ENCODE measurements around the gene PGAP3. TPM values are rescaled to one million over a fixed set of nuclear protein-coding genes. Genes with fewer than 3 reads are reported as not detected.

The PGAP3 gene
- total RNA-seq, 1 experiment from 2014 or later: 5.9 TPM

DNA sequence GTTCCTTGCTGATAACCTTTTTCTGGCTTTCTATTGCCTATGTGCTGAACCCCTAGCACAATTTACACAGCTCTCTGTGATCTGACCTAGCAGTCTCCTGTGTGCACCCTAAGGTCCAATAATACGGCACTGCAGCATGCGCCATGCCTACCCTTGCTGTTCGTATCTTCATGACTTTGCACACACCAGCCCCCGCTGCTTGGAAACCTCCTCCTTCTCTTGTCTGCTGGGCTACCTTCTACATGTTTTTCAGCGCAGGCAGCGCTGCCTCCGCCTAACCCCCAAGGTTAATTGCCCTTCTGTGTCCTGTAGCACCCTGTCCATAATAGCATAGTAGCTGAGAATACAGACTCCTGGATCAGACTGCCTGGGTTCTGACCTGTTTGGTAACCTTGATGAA, 49.5 kb downstream of the PGAP3 start:
- no peaks in the 10 kb centered on the region for H3K36me3 ChIP-seq (ENCODE audit: low read depth, low read length)
- TF ChIP-seq, protein P1, sequence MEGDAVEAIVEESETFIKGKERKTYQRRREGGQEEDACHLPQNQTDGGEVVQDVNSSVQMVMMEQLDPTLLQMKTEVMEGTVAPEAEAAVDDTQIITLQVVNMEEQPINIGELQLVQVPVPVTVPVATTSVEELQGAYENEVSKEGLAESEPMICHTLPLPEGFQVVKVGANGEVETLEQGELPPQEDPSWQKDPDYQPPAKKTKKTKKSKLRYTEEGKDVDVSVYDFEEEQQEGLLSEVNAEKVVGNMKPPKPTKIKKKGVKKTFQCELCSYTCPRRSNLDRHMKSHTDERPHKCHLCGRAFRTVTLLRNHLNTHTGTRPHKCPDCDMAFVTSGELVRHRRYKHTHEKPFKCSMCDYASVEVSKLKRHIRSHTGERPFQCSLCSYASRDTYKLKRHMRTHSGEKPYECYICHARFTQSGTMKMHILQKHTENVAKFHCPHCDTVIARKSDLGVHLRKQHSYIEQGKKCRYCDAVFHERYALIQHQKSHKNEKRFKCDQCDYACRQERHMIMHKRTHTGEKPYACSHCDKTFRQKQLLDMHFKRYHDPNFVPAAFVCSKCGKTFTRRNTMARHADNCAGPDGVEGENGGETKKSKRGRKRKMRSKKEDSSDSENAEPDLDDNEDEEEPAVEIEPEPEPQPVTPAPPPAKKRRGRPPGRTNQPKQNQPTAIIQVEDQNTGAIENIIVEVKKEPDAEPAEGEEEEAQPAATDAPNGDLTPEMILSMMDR (conservative IDR thresholded peaks at IDR 0.05; ENCODE audit: low read depth, low read length): no peak
- TF ChIP-seq EZH2 (IDR thresholded peaks at IDR 0.05; ENCODE audit: low read length, unreplicated experiment) (no peak), EZH2phosphoT487 (IDR thresholded peaks at IDR 0.05; ENCODE audit: borderline replicate concordance, low read length) (no peak)
- H3K4me1 ChIP-seq (ENCODE audit: insufficient read depth, low read length): peaks cover 19% of the 10 kb centered on the region
- peak overlapping the region; percentile 94 for H3K4me3 ChIP-seq (ENCODE audit: low read length)
- no peak overlapping the region for H3K27ac ChIP-seq (ENCODE audit: low read length)
- H3K9me2 ChIP-seq (replicated peaks; ENCODE audit: low read length): no peaks in the 10 kb centered on the region
- ChIA-PET POLR2A (ENCODE audit: unreplicated experiment) (no interaction called here), CTCF (no interaction called here)
- H3K9me3 ChIP-seq (ENCODE audit: low read length): no peaks in the 10 kb centered on the region
- H3F3A ChIP-seq (ENCODE audit: low read length, unreplicated experiment): no peaks in the 10 kb centered on the region
- H4K20me1 ChIP-seq (ENCODE audit: low read length): no peaks in the 10 kb centered on the region
- peak overlapping the region; percentile 90; the same call in 1 of the 2 replicates for H3K9ac ChIP-seq (ENCODE audit: low read length)
- H3K79me2 ChIP-seq (ENCODE audit: low read length): peaks cover 60% of the 10 kb centered on the region
- ATAC-seq (no peak), DNase-seq (no peak)
- intact Hi-C loops (cut with micrococcal nuclease): no loop called here
- H3K4me2 ChIP-seq (ENCODE audit: low read length): peak overlapping the region; percentile 96
- no peaks in the 10 kb centered on the region for H3K27me3 ChIP-seq (ENCODE audit: low read length)
- H2AFZ ChIP-seq (ENCODE audit: low read length): no peak overlapping the region
- no TSS peak for BruUV-seq (replicated peaks)

DNA sequence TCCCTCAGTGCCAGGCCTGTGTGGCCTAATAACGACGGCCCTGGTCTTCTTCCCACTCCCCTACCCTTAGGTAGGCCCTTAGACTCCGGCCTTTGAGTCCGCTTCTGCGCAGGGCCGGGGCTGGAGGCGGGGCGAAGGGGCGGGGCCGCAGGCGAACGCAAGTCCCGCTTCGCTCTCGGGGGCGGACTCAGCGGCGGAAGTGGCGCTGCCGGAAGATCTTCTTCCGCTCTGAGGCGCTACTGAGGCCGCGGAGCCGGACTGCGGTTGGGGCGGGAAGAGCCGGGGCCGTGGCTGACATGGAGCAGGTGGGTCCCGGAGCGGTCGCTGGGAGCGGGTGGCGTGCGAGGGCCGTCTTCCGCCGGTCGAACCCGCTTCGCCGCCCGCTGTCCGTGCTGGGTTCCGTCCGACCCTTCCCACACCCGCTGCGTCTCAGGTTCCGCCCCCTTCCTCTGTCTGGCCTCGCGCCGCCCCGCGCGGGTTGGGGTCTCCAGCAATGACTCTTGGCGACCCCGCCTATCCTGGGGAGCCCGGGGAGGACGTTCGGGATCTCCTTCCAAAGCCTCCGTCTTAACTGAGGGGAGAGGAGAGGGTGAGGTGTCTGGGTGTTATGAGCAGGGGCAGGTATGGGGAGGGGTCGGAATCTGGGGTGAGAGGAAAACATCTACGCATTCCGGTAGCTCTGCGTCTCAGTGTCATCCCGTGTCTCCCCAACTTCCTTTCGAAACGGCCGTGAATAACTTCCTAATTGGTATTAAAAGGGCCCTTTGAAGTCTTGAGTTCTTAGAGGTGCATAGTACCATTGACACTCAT, 50.7 kb downstream of the PGAP3 start, which contains the start of gene STARD3:
STARD3 (plus strand) TSS at position 218 of the 810 bp plus-strand sequence. CDS start 16,388 bp downstream, outside the sequence.
- TF ChIP-seq, protein P1 (conservative IDR thresholded peaks at IDR 0.05; ENCODE audit: low read depth, low read length): no peak
- TF ChIP-seq EZH2 (IDR thresholded peaks at IDR 0.05; ENCODE audit: low read length, unreplicated experiment) (no peak), EZH2phosphoT487 (IDR thresholded peaks at IDR 0.05; ENCODE audit: borderline replicate concordance, low read length) (no peak)
- Histone ChIP-seq H3K9me3 (ENCODE audit: low read length) (no peaks in the 10 kb centered on the region), H3K27me3 (ENCODE audit: low read length) (no peaks in the 10 kb centered on the region), H3K36me3 (ENCODE audit: low read depth, low read length) (no peaks in the 10 kb centered on the region), H4K20me1 (ENCODE audit: low read length) (no peaks in the 10 kb centered on the region), H3K4me1 (ENCODE audit: insufficient read depth, low read length) (peaks cover 21% of the 10 kb centered on the region), H3K9ac (ENCODE audit: low read length) (peak within 1 kb of the TSS; percentile 90), H3K27ac (ENCODE audit: low read length) (peak within 1 kb of the TSS; percentile 64), H3K4me2 (ENCODE audit: low read length) (peak within 1 kb of the TSS; percentile 96), H3K79me2 (ENCODE audit: low read length) (peaks cover 49% of the 10 kb centered on the region), H3F3A (ENCODE audit: low read length, unreplicated experiment) (no peaks in the 10 kb centered on the region), H3K9me2 (replicated peaks; ENCODE audit: low read length) (no peaks in the 10 kb centered on the region), H2AFZ (ENCODE audit: low read length) (peak within 1 kb of the TSS; percentile 83), H3K4me3 (ENCODE audit: low read length) (peak within 1 kb of the TSS; percentile 94)
- POLR2A ChIA-PET (ENCODE audit: unreplicated experiment): interaction anchor here (0.7 kb wide), 1 partner anchor 186 kb away, joined by 3 read pairs; the partner anchor contains the start of gene MED1
- DNase-seq: peak; percentile 73
- CTCF ChIA-PET: no interaction called here
- BruUV-seq (replicated peaks): no TSS peak
- ATAC-seq: peak; percentile 91
- intact Hi-C loops (cut with micrococcal nuclease): no loop called here

DNA sequence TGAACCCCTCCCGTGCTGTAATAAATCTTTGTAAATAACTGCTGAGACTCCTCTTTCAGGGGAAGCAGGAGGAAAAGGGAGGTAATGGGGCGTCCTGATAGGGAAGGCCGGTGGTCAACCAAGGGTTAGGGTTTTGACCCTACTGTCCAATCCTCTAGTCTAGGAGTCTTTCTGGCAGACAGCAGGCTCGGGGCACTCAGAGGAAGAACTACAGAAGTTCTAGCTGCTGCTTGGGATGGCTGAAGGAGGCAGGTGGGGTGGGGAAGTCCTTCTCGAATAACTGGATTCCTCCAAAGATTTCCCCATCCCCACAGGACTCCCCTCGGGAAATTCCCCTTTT, 51.3 kb downstream of the PGAP3 start:
- POLR2A ChIA-PET (ENCODE audit: unreplicated experiment): interaction anchor here (0.7 kb wide), 1 partner anchor 186 kb away, joined by 3 read pairs; the partner anchor contains the start of gene MED1
- BruUV-seq (replicated peaks): TSS peak; percentile 92

More for the DNA sequence above, 51.3 kb downstream of the PGAP3 start:
- Histone ChIP-seq H3K79me2 (ENCODE audit: low read length) (peaks cover 43% of the 10 kb centered on the region), H3K4me1 (ENCODE audit: insufficient read depth, low read length) (peaks cover 26% of the 10 kb centered on the region), H3K9me3 (ENCODE audit: low read length) (no peaks in the 10 kb centered on the region), H3K27ac (ENCODE audit: low read length) (peak overlapping the region; percentile 64), H3K36me3 (ENCODE audit: low read depth, low read length) (no peaks in the 10 kb centered on the region), H4K20me1 (ENCODE audit: low read length) (no peaks in the 10 kb centered on the region), H3F3A (ENCODE audit: low read length, unreplicated experiment) (no peaks in the 10 kb centered on the region), H3K4me3 (ENCODE audit: low read length) (peak overlapping the region; percentile 94), H3K9me2 (replicated peaks; ENCODE audit: low read length) (no peaks in the 10 kb centered on the region), H3K4me2 (ENCODE audit: low read length) (peak overlapping the region; percentile 96), H3K27me3 (ENCODE audit: low read length) (no peaks in the 10 kb centered on the region), H3K9ac (ENCODE audit: low read length) (peak overlapping the region; percentile 90), H2AFZ (ENCODE audit: low read length) (peak overlapping the region; percentile 83)
- no peak for DNase-seq
- CTCF ChIA-PET: no interaction called here
- ATAC-seq: no peak
- intact Hi-C loops (cut with micrococcal nuclease): no loop called here
- TF ChIP-seq EZH2 (IDR thresholded peaks at IDR 0.05; ENCODE audit: low read length, unreplicated experiment) (no peak), EZH2phosphoT487 (IDR thresholded peaks at IDR 0.05; ENCODE audit: borderline replicate concordance, low read length) (no peak)
- TF ChIP-seq, protein P1 (conservative IDR thresholded peaks at IDR 0.05; ENCODE audit: low read depth, low read length): no peak

Measured in PC-3 (cell line).